ENCODE measurements around the gene DOCK10. TPM values are rescaled to one million over a fixed set of nuclear protein-coding genes. Genes with fewer than 3 reads are reported as not detected.

The DOCK10 gene
- polyA plus RNA-seq, 1 experiment, result 53.0 TPM

DNA sequence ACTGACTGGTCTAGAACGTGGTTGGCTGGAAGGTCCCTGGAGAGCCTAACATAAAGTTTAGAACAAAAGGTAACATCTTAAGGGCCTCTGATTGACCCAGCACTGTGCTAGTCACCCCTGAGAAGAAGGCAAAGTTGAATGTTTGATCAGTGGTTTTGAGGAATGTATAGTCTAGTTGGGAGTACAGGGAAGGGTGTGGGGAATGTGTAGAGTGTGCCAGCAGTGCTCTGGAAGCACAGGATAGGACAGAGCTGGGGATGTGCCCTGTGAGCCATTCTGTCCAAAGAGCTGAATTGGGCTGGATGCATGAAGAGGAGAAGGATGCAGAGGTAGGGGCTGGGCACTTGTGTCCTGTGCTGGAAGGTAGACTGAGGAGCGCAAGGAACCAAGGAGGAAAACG is 41.0 kb upstream of the DOCK10 start:
- POLR2A ChIA-PET, result no interaction called here
- Histone ChIP-seq H3K27me3 (ENCODE audit: control insufficient read depth, insufficient read depth, low read length) (no peaks in the 10 kb centered on the region), H3K27ac (ENCODE audit: low read depth, low read length) (no peak overlapping the region), H3K4me3 (ENCODE audit: low read depth, low read length) (no peak overlapping the region), H3K9me3 (ENCODE audit: control insufficient read depth, insufficient read depth, low read length) (no peaks in the 10 kb centered on the region)
- TF ChIP-seq CTCF (IDR thresholded peaks at IDR 0.05; ENCODE audit: low read depth, low read length), result no peak
- DNase-seq (ENCODE audit: low read depth, low spot score), result no peak
- CTCF ChIA-PET, result no interaction called here

- no peak for TF ChIP-seq CTCF (IDR thresholded peaks at IDR 0.05; ENCODE audit: low read depth, low read length)
- DNase-seq (ENCODE audit: low read depth, low spot score), result no peak
- POLR2A ChIA-PET, result no interaction called here
- Histone ChIP-seq H3K9me3 (ENCODE audit: control insufficient read depth, insufficient read depth, low read length) (no peaks in the 10 kb centered on the region), H3K27me3 (ENCODE audit: control insufficient read depth, insufficient read depth, low read length) (no peaks in the 10 kb centered on the region), H3K27ac (ENCODE audit: low read depth, low read length) (no peak overlapping the region), H3K4me3 (ENCODE audit: low read depth, low read length) (no peak overlapping the region)
- CTCF ChIA-PET, result no interaction called here
Observed at GRCh38 chr2:225076125-225076524, 33.9 kb upstream of the DOCK10 start.

DNA sequence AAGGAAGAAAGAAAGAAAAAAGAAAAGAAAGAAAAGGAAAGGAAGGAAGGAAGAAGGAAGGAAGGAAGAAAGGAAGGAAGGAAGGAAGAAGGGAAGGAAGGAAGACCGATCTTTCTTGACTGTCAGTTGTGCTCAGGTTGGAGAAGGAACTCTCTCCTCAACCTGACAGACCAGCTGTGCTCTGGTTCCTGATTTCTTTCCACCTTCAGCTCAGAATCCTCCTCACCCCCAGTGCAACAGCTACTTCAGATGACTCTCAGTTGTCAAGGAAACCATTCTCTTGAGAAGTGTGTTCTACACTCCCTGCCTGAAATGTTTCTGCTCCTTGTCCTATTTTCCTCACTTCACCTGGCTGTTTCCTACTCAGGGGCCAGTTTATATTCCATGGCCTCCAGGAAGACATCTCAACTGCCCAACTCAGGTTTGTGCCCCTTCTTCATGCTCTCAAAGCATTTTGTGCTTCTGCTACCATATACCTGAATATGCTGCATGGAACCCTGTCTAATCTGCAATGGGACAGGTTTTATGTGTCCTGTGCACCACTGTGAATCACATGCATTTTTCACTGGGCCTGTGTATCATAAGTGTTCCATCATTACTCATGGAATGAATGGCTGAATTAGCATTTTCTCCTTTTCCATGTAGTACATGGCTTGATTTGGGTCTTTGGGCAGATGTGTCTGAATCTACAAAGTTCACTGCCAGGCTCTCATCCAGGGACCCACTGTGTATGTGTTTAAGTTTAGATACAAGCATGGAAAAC is 32.8 kb upstream of the DOCK10 start:
- POLR2A ChIA-PET, result no interaction called here
- H3K4me3 ChIP-seq (ENCODE audit: low read depth, low read length), result no peak overlapping the region
- no peak for TF ChIP-seq CTCF (IDR thresholded peaks at IDR 0.05; ENCODE audit: low read depth, low read length)
- CTCF ChIA-PET, result no interaction called here
- H3K27ac ChIP-seq (ENCODE audit: low read depth, low read length), result no peak overlapping the region
- DNase-seq (ENCODE audit: low read depth, low spot score), result no peak
- H3K27me3 ChIP-seq (ENCODE audit: control insufficient read depth, insufficient read depth, low read length), result no peaks in the 10 kb centered on the region
- H3K9me3 ChIP-seq (ENCODE audit: control insufficient read depth, insufficient read depth, low read length), result no peaks in the 10 kb centered on the region

DNA sequence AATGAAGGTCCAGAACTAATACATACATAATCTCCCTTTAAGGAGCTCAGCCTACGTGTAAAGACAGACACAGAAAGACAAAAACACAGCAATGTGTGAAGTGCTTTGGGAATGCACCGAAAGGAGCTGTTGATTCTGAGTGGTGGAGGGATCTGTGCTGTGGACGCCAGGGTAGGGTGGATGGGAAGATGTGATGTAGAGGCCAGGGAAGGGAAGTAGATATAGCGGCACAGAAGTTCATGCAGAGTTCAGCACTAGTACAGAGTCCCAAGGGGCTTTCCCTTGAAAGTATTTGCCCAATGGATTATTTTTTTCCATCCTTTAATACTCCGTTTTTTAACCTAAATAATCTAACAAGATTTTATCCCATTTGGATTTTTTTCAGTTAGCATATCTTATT is 32.1 kb upstream of the DOCK10 start:
- no peaks in the 10 kb centered on the region for H3K27me3 ChIP-seq (ENCODE audit: control insufficient read depth, insufficient read depth, low read length)
- CTCF ChIA-PET, result interaction anchor here (0.6 kb wide), 1 partner anchor 488 kb away, joined by 5 read pairs; no protein-coding TSS in a partner anchor
- TF ChIP-seq CTCF (IDR thresholded peaks at IDR 0.05; ENCODE audit: low read depth, low read length), result no peak
- H3K27ac ChIP-seq (ENCODE audit: low read depth, low read length), result no peak overlapping the region
- H3K4me3 ChIP-seq (ENCODE audit: low read depth, low read length), result no peak overlapping the region
- POLR2A ChIA-PET, result no interaction called here
- DNase-seq (ENCODE audit: low read depth, low spot score), result no peak
- no peaks in the 10 kb centered on the region for H3K9me3 ChIP-seq (ENCODE audit: control insufficient read depth, insufficient read depth, low read length)

- no peaks in the 10 kb centered on the region for H3K9me3 ChIP-seq (ENCODE audit: control insufficient read depth, insufficient read depth, low read length)
- H3K27ac ChIP-seq (ENCODE audit: low read depth, low read length), result no peak overlapping the region
- ChIA-PET POLR2A (no interaction called here), CTCF (no interaction called here)
- no peak for TF ChIP-seq CTCF (IDR thresholded peaks at IDR 0.05; ENCODE audit: low read depth, low read length)
- DNase-seq (ENCODE audit: low read depth, low spot score), result no peak
- no peaks in the 10 kb centered on the region for H3K27me3 ChIP-seq (ENCODE audit: control insufficient read depth, insufficient read depth, low read length)
- no peak overlapping the region for H3K4me3 ChIP-seq (ENCODE audit: low read depth, low read length)
Observed at GRCh38 chr2:225073198-225073597, 30.9 kb upstream of the DOCK10 start.
